ENCODE measurements around the gene TOX2. TPM values are rescaled to one million over a fixed set of nuclear protein-coding genes. Genes with fewer than 3 reads are reported as not detected.
A peak's percentile ranks its signal among the peaks of the same experiment; 100 is the strongest.

TOX2 gene
- total RNA-seq, 6 experiments from 2014 or later: 1.5 to 5.0 (median 2.2) TPM

- H3K4me1 ChIP-seq: no peaks in the 10 kb centered on the region
- no peak overlapping the region for H3K4me3 ChIP-seq
- ATAC-seq: peak in 1 of 4 donors; percentile 10
- TF ChIP-seq CTCF (IDR thresholded peaks at IDR 0.05): peak in 3 of 4 donors; percentile 16 to 30 (median 17)
- TF ChIP-seq POLR2A (IDR thresholded peaks at IDR 0.05): no peak
- H3K27ac ChIP-seq: no peak overlapping the region
- no peaks in the 10 kb centered on the region for H3K36me3 ChIP-seq
- H3K9me3 ChIP-seq: no peaks in the 10 kb centered on the region
- DNase-seq: no peak
- WGBS (ENCODE audit: insufficient coverage, low coverage, low lambda C conversion rate, missing lambda C conversion rate): 81% methylated on average over 3 of the region's 5 CpGs
- intact Hi-C loops (cut with DNase I): no loop called here
- H3K27me3 ChIP-seq: no peaks in the 10 kb centered on the region
Measured at GRCh38 chr20:43983359-43983758, 68.7 kb downstream of the TOX2 start.

GRCh38 chr20:43983904-43984361 is 69.3 kb downstream of the TOX2 start:
- no peaks in the 10 kb centered on the region for H3K36me3 ChIP-seq
- no peak overlapping the region for H3K27ac ChIP-seq
- no peak for DNase-seq
- no peak overlapping the region for H3K4me3 ChIP-seq
- intact Hi-C loops (cut with DNase I): no loop called here
- no peak for ATAC-seq
- H3K9me3 ChIP-seq: no peaks in the 10 kb centered on the region
- TF ChIP-seq POLR2A (IDR thresholded peaks at IDR 0.05): no peak
- no peak for TF ChIP-seq CTCF (IDR thresholded peaks at IDR 0.05)
- 59% methylated on average over 6 of the region's 6 CpGs for WGBS (ENCODE audit: insufficient coverage, low coverage, low lambda C conversion rate, missing lambda C conversion rate)
- H3K27me3 ChIP-seq: no peaks in the 10 kb centered on the region
- no peaks in the 10 kb centered on the region for H3K4me1 ChIP-seq

- Histone ChIP-seq H3K27ac (no peak overlapping the region), H3K27me3 (no peaks in the 10 kb centered on the region), H3K4me1 (no peaks in the 10 kb centered on the region), H3K4me3 (no peak overlapping the region), H3K9me3 (no peaks in the 10 kb centered on the region), H3K36me3 (no peaks in the 10 kb centered on the region)
- intact Hi-C loops (cut with DNase I): no loop called here
- no peak for TF ChIP-seq CTCF (IDR thresholded peaks at IDR 0.05)
- TF ChIP-seq POLR2A (IDR thresholded peaks at IDR 0.05): no peak
- WGBS (ENCODE audit: insufficient coverage, low coverage, low lambda C conversion rate, missing lambda C conversion rate): 61% methylated on average over 4 of the region's 4 CpGs
- DNase-seq (no peak), ATAC-seq (peak in 1 of 4 donors; percentile 40)
Measured at GRCh38 chr20:43984587-43984986, 69.9 kb downstream of the TOX2 start.

GRCh38 chr20:43985121-43985520 is 70.5 kb downstream of the TOX2 start:
- Histone ChIP-seq H3K4me1 (no peaks in the 10 kb centered on the region), H3K27ac (no peak overlapping the region), H3K4me3 (no peak overlapping the region), H3K36me3 (no peaks in the 10 kb centered on the region), H3K9me3 (no peaks in the 10 kb centered on the region), H3K27me3 (no peaks in the 10 kb centered on the region)
- no peak for ATAC-seq
- TF ChIP-seq POLR2A (IDR thresholded peaks at IDR 0.05): no peak
- no peak for TF ChIP-seq CTCF (IDR thresholded peaks at IDR 0.05)
- 86% methylated on average over 1 of the region's 3 CpGs for WGBS (ENCODE audit: insufficient coverage, low coverage, low lambda C conversion rate, missing lambda C conversion rate)
- DNase-seq: no peak
- intact Hi-C loops (cut with DNase I): no loop called here
